GM19463 (cell line): ENCODE measurements around the gene NDUFAF4.
A peak's percentile ranks its signal among the peaks of the same experiment; 100 is the strongest.

Experiments
- ATAC-seq: cut with Tn5 transposase; IDR thresholded peaks from one replicate; pipeline ENCODE4 v1.9.1; 2021; ENCODE audit warnings: mild to moderate bottlenecking, moderate library complexity; ENCODE audit not compliant: unreplicated experiment

The NDUFAF4 gene

GRCh38 chr6:96897396-96898240 lies at the start of gene NDUFAF4:
TSS of gene NDUFAF4 (minus strand) at chr6:96897891. CDS start at chr6:96897801, 90 bp downstream.
- ATAC-seq, result peak; percentile 88

GRCh38 chr6:96947055-96947454 lies 49.4 kb upstream of the NDUFAF4 start:
- peak; percentile 92 for ATAC-seq

- no peak for ATAC-seq
Observed at GRCh38 chr6:96943555-96944215, 46.0 kb upstream of the NDUFAF4 start.

- ATAC-seq, result no peak
Observed at GRCh38 chr6:96942676-96943075, 45.0 kb upstream of the NDUFAF4 start.

- no peak for ATAC-seq
Observed at GRCh38 chr6:96940322-96940721, 42.6 kb upstream of the NDUFAF4 start.

GRCh38 chr6:96939007-96939805 lies 41.5 kb upstream of the NDUFAF4 start:
- ATAC-seq, result no peak

- ATAC-seq, result no peak
Observed at GRCh38 chr6:96934087-96934486, 36.4 kb upstream of the NDUFAF4 start.

- no peak for ATAC-seq
Observed at GRCh38 chr6:96931198-96931597, 33.5 kb upstream of the NDUFAF4 start.

- no peak for ATAC-seq
Observed at GRCh38 chr6:96929741-96930140, 32.0 kb upstream of the NDUFAF4 start.

- no peak for ATAC-seq
Observed at GRCh38 chr6:96927660-96928059, 30.0 kb upstream of the NDUFAF4 start.

- ATAC-seq, result no peak
Observed at GRCh38 chr6:96926425-96926824, 28.7 kb upstream of the NDUFAF4 start.

- no peak for ATAC-seq
Observed at GRCh38 chr6:96925290-96925687, 27.6 kb upstream of the NDUFAF4 start.

GRCh38 chr6:96923871-96924493 lies 26.3 kb upstream of the NDUFAF4 start:
- peak; percentile 78 for ATAC-seq

GRCh38 chr6:96923400-96923799 lies 25.7 kb upstream of the NDUFAF4 start:
- no peak for ATAC-seq

GRCh38 chr6:96917098-96917497 lies 19.4 kb upstream of the NDUFAF4 start:
- ATAC-seq, result no peak

GRCh38 chr6:96913621-96914020 lies 15.9 kb upstream of the NDUFAF4 start:
- no peak for ATAC-seq

GRCh38 chr6:96911751-96912150 lies 14.1 kb upstream of the NDUFAF4 start:
- no peak for ATAC-seq

GRCh38 chr6:96911171-96911570 lies 13.5 kb upstream of the NDUFAF4 start:
- ATAC-seq, result no peak

- no peak for ATAC-seq
Observed at GRCh38 chr6:96909811-96910210, 12.1 kb upstream of the NDUFAF4 start.

GRCh38 chr6:96907498-96907897 lies 9.8 kb upstream of the NDUFAF4 start:
- peak; percentile 95 for ATAC-seq

GRCh38 chr6:96900873-96901272 lies 3.2 kb upstream of the NDUFAF4 start:
- ATAC-seq, result no peak
